Hematopoietic multipotent progenitor cell treated with erythropoietin and hydrocortisone succinate and interleukin-3 and kit ligand, for 4 days (in vitro differentiated cells): Measurements from ENCODE around the gene TMEM87B.
"Not testable (repeated sequence)": the region's sequence is repeated elsewhere in the genome, so short reads cannot be mapped to it uniquely, and the experiment has no call there.

Experiments used
- DNase-seq: peaks from one replicate; pipeline ENCODE4 v3.0.0-alpha.2; 2015

Gene TMEM87B

GRCh38 chr2:112075490-112076260 is 20.6 kb downstream of the TMEM87B start:
- peak; percentile 42 for DNase-seq

GRCh38 chr2:112077814-112078213 is 22.7 kb downstream of the TMEM87B start:
- no peak for DNase-seq

GRCh38 chr2:112081262-112081661 is 26.2 kb downstream of the TMEM87B start:
- DNase-seq: no peak

GRCh38 chr2:112084689-112085374 is 29.8 kb downstream of the TMEM87B start:
- no peak for DNase-seq

GRCh38 chr2:112085375-112085730 is 30.3 kb downstream of the TMEM87B start:
- no peak for DNase-seq

GRCh38 chr2:112085916-112086669 is 31.0 kb downstream of the TMEM87B start:
- DNase-seq: no peak

- DNase-seq: no peak
These were observed 32.4 kb downstream of the TMEM87B start for GRCh38 chr2:112087346-112088020.

GRCh38 chr2:112089375-112089774 is 34.3 kb downstream of the TMEM87B start:
- no peak for DNase-seq

- no peak for DNase-seq
These were observed 37.4 kb downstream of the TMEM87B start for GRCh38 chr2:112092286-112093041.

GRCh38 chr2:112093216-112093615 is 38.1 kb downstream of the TMEM87B start:
- no peak for DNase-seq

- DNase-seq: no peak
These were observed 40.6 kb downstream of the TMEM87B start for GRCh38 chr2:112095681-112096080.

GRCh38 chr2:112096098-112096497 is 41.0 kb downstream of the TMEM87B start:
- no peak for DNase-seq

GRCh38 chr2:112108178-112108832 is 53.2 kb downstream of the TMEM87B start:
- peak; percentile 89 for DNase-seq

- no peak for DNase-seq
These were observed 54.2 kb downstream of the TMEM87B start for GRCh38 chr2:112109278-112109677.

GRCh38 chr2:112110966-112111365 is 55.9 kb downstream of the TMEM87B start:
- DNase-seq: no peak

GRCh38 chr2:112113354-112113753 is 58.3 kb downstream of the TMEM87B start:
- DNase-seq: not testable (repeated sequence)

- DNase-seq: no peak
These were observed 63.1 kb downstream of the TMEM87B start for GRCh38 chr2:112118148-112118547.

- peak; percentile 83 for DNase-seq
These were observed 66.7 kb downstream of the TMEM87B start for GRCh38 chr2:112121682-112122254.

GRCh38 chr2:112129060-112129459 is 74.0 kb downstream of the TMEM87B start:
- DNase-seq: no peak

- DNase-seq: no peak
These were observed 78.3 kb downstream of the TMEM87B start for GRCh38 chr2:112133344-112133743.

GRCh38 chr2:112134120-112134519 is 79.1 kb downstream of the TMEM87B start:
- no peak for DNase-seq
